ENCODE results near the gene MINDY4B.

MINDY4B gene

DNA sequence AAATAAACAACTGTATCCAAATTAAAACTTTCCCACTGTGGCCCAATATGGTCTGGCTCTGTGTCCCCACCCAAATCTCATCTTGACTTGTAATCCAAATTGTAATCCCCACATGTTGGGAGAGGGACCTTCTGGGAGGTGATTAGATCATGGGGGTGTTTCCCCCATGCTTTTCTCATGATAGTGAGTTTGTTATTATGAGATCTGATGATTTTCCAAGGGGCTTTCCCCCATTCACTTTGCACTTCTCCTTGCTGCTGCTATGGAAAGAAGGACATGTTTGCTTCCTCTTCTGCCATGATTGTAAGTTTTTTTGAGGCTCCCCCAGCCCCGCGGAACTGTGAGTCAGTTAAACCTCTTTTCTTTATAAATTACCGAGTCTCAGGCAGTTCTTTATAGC lies 55.0 kb downstream of the MINDY4B start:
- DNase-seq (ENCODE audit: insufficient read length, low spot score), result no peak
- FAIRE-seq, result no peak
- TF ChIP-seq, protein P1, sequence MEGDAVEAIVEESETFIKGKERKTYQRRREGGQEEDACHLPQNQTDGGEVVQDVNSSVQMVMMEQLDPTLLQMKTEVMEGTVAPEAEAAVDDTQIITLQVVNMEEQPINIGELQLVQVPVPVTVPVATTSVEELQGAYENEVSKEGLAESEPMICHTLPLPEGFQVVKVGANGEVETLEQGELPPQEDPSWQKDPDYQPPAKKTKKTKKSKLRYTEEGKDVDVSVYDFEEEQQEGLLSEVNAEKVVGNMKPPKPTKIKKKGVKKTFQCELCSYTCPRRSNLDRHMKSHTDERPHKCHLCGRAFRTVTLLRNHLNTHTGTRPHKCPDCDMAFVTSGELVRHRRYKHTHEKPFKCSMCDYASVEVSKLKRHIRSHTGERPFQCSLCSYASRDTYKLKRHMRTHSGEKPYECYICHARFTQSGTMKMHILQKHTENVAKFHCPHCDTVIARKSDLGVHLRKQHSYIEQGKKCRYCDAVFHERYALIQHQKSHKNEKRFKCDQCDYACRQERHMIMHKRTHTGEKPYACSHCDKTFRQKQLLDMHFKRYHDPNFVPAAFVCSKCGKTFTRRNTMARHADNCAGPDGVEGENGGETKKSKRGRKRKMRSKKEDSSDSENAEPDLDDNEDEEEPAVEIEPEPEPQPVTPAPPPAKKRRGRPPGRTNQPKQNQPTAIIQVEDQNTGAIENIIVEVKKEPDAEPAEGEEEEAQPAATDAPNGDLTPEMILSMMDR (IDR thresholded peaks at IDR 0.05; ENCODE audit: insufficient read depth, missing control alignments), result no peak

- no peak for DNase-seq (ENCODE audit: insufficient read length, low spot score)
- TF ChIP-seq, protein P1 (IDR thresholded peaks at IDR 0.05; ENCODE audit: insufficient read depth, missing control alignments), result no peak
- FAIRE-seq, result no peak
Observed at GRCh38 chr3:150848864-150849263, 56.4 kb downstream of the MINDY4B start.

DNA sequence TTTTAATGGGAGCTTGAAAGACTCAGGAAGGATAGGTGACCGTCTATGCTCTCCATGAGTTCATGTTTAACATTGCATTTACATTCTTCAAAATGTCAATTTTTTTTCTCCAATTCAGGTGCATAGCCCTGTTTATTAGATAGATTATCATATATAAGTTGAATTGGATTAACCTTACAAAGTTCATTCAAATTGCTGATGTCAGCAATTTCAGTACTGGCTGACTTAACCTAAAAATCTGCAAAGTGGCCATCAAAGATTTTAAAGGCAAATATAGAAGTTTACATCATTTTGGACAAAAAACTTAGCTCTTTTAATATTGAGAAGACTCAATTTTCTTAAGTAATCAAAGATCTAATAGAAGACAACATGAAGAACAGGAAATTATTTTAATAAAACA lies 57.8 kb downstream of the MINDY4B start:
- DNase-seq (ENCODE audit: insufficient read length, low spot score) (no peak), FAIRE-seq (no peak)
- TF ChIP-seq, protein P1 (IDR thresholded peaks at IDR 0.05; ENCODE audit: insufficient read depth, missing control alignments), result no peak

- TF ChIP-seq, protein P1 (IDR thresholded peaks at IDR 0.05; ENCODE audit: insufficient read depth, missing control alignments), result no peak
- no peak for DNase-seq (ENCODE audit: insufficient read length, low spot score)
- FAIRE-seq, result no peak
Observed at GRCh38 chr3:150844484-150844883, 60.8 kb downstream of the MINDY4B start.

- DNase-seq (ENCODE audit: insufficient read length, low spot score), result no peak
- no peak for FAIRE-seq
- TF ChIP-seq, protein P1 (IDR thresholded peaks at IDR 0.05; ENCODE audit: insufficient read depth, missing control alignments), result no peak
Observed at GRCh38 chr3:150843241-150843640, 62.0 kb downstream of the MINDY4B start.

DNA sequence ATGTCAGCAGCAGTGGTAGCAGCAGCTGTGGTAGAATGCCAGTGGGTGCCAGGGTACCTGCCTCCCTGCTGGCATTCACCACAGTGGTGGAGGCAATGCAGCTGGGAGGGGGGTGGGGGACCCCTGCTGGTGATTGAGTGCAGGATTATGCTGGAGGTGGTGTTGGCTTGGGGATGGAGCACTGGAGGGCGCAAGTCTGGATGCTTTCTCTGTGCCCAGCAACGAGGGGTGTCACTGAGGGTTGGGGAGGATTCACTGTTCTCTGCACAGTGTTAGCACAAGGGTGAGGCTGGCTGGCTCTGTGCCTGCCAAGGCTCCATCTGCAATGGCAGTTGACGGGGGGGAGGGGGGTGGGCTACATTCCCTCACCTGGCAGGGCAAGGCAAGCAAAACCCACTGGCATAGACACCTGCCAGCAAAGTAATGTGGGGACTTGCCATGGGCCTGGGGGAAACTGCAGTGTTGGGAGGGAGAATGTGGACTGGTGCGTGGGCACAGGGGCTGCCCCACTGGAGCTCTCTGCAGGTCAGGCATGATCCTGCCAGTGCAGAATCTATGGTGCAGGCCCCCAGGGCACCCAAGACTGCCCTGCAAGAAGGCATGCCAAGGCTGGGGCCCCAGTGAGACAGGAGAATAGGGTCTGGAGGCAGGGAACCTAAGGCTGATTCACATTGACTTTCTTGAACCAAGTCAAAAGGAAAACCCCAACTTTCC lies 64.3 kb downstream of the MINDY4B start:
- DNase-seq (ENCODE audit: insufficient read length, low spot score) (no peak), FAIRE-seq (no peak)
- TF ChIP-seq, protein P1 (IDR thresholded peaks at IDR 0.05; ENCODE audit: insufficient read depth, missing control alignments), result peak; percentile 16

DNA sequence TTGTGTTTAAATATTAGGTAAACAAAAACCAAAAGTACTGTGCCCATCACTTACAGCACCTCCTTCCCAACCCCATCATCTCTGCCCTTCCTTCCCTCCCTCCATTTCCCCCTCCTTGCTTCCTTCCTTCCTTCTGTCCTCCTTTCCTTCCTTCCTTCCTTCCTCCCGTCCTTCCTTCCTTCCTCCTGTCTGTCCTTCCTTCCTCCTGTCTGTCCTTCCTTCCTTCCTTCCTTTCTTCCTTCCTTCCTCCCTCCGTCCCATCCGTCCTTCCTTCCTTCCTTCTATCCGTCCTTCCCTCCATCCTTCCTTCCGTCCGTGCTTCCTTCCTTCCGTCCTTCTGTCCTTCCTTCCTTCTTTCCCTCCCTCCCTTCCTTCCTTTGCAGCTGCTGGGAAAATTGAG lies 74.5 kb downstream of the MINDY4B start:
- FAIRE-seq (no peak), DNase-seq (ENCODE audit: insufficient read length, low spot score) (no peak)
- TF ChIP-seq, protein P1 (IDR thresholded peaks at IDR 0.05; ENCODE audit: insufficient read depth, missing control alignments), result no peak

Data from D721Med (cell line).